Muscle of leg (tissue), 11 donors: ENCODE data around the gene METAP1D. TPM values are rescaled to one million over a fixed set of nuclear protein-coding genes. Genes with fewer than 3 reads are reported as not detected.

ENCODE experiments used
- DNase-seq: peaks from one replicate; pipeline ENCODE4 v3.0.0; 2013
- H3K27ac ChIP-seq: one replicate; pipeline ENCODE4 v1.5.1; 2013; ENCODE audit warnings: mild to moderate bottlenecking, low read length, control low read depth
- H3K27me3 ChIP-seq: one replicate; pipeline ENCODE4 v1.6.1; 2013; ENCODE audit warnings: low read length; ENCODE audit not compliant: control insufficient read depth, insufficient read depth
- H3K36me3 ChIP-seq: one replicate; pipeline ENCODE4 v1.6.1; 2013; ENCODE audit warnings: low read length; ENCODE audit not compliant: control insufficient read depth, insufficient read depth
- H3K4me1 ChIP-seq: one replicate; pipeline ENCODE4 v1.6.1; 2013; ENCODE audit warnings: low read length; ENCODE audit not compliant: control insufficient read depth, insufficient read depth
- H3K4me3 ChIP-seq: one replicate; pipeline ENCODE4 v1.5.1; 2013; ENCODE audit warnings: low read length, control low read depth
- H3K9me3 ChIP-seq: replicated peaks from 2 replicates; pipeline ENCODE4 v1.6.1; 2013; ENCODE audit warnings: low read depth, low read length; ENCODE audit not compliant: control insufficient read depth
- WGBS: methylation state at CpG from one replicate; pipeline ENCODE4 v1.1.5; 2013; ENCODE audit warnings: missing lambda C conversion rate; ENCODE audit not compliant: insufficient coverage; 5-methylcytosine and 5-hydroxymethylcytosine counted together
- polyA plus RNA-seq, 8 donors: library from polyadenylated mRNA; unstranded; fragments of 120-200 nt; gene quantifications; one replicate each; pipeline versions ENCODE4 v1.2.1 to v1.2.3, GENCODE V29; 2013; ENCODE audit warnings: inconsistent platforms in 1 of 8, low replicate concordance in 1 of 8; ENCODE audit not compliant: insufficient read length in 8 of 8, insufficient read depth in 1 of 8
- total RNA-seq: library from RNA; stranded (reverse); fragments of 120-200 nt; gene quantifications from one replicate; pipeline ENCODE4 v1.2.4, GENCODE V29; 2013

Gene METAP1D
- total and polyA plus RNA-seq, 9 donors = 7.8 to 16.0 (median 9.8) TPM

DNA sequence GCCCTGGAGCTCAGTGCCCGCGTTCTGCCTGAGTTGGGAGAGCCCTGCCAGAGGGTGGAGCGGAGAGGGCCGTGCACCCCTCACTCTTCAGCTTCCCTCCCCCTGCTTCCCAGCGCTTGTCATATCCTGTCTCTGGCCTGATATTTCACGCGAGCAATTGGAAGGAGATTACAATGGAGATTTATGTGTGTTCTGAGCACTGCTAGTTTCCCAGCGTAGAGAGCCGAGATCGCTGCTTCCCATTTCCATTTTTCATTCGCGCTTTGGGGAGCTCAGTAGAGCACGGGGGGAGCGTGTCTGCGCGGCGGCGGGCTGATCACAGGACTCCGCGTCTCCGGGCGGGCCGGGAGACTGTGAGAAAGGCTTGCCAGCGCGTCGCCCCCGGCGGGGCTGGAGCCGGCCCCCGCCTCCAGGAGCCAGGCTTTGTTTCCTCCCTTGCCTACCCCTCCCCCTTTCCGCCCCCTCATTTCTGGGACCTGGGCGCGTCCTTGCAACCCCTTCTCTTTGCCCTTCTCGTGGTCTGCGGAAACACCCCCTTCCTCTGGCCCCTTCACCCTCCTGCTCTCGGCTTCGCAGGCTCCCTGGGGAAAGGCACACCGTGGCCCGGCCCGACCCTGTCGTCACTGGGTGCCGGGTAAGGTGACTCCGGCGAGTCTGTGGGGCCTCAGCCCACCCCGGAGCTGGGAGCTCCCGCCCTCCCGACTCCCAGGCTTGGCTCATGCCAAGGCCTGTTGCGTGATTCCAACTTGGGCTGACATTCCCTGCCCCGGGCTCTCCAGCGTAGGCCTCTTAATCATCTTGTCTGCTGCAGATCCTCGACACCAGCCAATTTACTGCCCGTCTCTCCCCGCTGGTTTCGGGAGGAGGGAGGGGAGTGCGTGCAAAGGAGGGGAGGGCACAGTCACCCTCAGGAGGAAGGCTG is 97.1 kb downstream of the METAP1D start:
- Histone ChIP-seq H3K9me3 (no peaks in the 10 kb centered on the region), H3K4me1 (peaks cover 63% of the 10 kb centered on the region), H3K4me3 (peak overlapping the region; percentile 7), H3K36me3 (no peaks in the 10 kb centered on the region), H3K27me3 (peaks cover 100% of the 10 kb centered on the region), H3K27ac (no peak overlapping the region)
- DNase-seq = peak; percentile 56
- WGBS = 1% methylated on average over 35 of the region's 55 CpGs

DNA sequence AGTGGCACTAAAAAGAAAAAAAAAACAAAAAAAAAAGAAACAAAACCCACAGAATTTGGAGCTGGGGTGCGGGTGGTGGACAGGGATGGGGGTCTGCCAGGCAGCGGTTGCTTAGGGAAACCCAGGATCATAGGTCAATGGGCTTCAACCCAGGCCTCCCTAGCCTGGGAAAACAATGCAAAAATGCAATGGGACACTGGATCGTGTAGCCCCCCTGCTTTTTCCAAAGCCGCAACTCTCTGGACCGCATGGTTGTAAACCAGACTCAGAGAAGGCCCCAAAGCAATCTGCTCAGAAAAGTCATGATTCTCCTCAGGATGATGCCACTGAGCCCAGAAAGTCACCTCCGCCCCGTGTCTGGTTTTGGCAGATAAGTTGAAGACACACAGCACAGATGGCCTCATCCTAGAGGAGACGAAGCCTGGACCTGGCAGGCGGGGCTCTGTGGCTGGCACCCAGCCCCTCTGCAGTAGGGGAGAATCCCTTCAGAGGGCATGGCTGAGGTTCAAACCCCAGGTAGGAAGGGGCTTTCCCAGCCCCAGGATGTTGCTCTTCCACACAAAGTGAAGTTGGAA is 97.9 kb downstream of the METAP1D start:
- WGBS = 49% methylated on average over 9 of the region's 9 CpGs
- H3K27me3 ChIP-seq = peaks cover 100% of the 10 kb centered on the region
- H3K36me3 ChIP-seq = no peaks in the 10 kb centered on the region
- DNase-seq = peak; percentile 2
- peaks cover 69% of the 10 kb centered on the region for H3K4me1 ChIP-seq
- no peak overlapping the region for H3K27ac ChIP-seq
- no peaks in the 10 kb centered on the region for H3K9me3 ChIP-seq
- no peak overlapping the region for H3K4me3 ChIP-seq

DNA sequence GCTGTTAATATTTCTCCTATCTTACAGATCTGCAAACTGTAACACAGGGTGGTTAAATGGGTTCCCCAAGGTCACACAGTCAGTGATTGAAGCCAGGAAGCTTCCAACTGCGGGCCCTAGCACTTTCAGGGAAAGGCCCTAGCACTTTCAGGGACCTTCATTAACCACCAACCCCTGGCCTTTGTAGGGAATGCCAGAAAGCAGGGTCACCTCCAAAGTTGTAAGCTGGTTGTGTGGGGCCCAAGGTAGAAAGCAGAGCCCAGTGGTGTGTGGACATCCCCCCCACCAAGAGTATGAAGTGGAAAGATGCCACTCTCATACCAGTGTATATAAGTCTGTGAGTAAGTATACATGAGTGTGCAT is 98.5 kb downstream of the METAP1D start:
- H3K36me3 ChIP-seq = no peaks in the 10 kb centered on the region
- H3K27ac ChIP-seq = no peak overlapping the region
- peaks cover 75% of the 10 kb centered on the region for H3K4me1 ChIP-seq
- DNase-seq = no peak
- no peak overlapping the region for H3K4me3 ChIP-seq
- WGBS = no CpG with 5 or more reads among the region's 1 CpG
- H3K9me3 ChIP-seq = no peaks in the 10 kb centered on the region
- peaks cover 100% of the 10 kb centered on the region for H3K27me3 ChIP-seq

DNA sequence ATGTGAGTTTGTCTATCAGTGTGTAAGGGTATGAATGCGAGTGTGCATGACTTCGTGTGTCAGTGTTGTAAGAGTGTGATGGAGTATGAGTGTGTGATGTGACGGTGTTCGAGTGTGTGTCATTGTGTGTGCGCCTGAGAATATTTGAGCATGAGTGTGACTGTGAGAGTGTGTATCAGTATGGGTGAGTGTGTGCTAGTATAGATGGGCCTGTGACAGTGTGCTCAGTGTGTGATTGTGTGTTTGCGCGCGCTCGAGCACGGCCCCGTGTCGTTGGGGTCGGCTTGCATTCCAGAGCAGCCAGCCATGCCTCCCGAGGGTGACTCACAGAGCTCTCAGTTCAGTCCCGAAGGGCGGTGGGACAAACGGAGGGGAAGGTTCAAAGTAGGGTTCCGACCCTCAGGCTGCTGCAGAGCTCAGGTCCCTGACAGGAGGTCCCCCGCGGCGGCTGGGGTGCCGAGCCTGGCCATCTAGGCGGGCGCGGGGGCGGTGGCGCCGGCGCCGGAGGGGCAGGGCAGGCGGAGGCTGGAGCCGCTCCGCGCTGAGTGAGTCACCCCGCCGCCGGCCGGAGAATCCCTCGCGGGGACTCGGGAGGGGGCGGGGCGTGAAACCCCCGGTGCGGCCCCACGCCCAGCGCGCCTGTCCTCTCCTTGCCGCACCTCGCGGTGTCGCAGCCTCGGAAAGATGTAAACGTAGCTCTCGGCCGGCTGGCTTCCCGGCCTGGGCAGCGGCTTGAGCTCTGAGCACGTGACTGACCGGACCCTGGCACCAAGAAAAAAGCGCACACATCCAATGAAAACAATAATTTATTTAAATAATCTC is 99.1 kb downstream of the METAP1D start:
- Histone ChIP-seq H3K4me3 (no peak overlapping the region), H3K4me1 (peaks cover 77% of the 10 kb centered on the region), H3K9me3 (no peaks in the 10 kb centered on the region), H3K27me3 (peaks cover 99% of the 10 kb centered on the region), H3K27ac (no peak overlapping the region), H3K36me3 (no peaks in the 10 kb centered on the region)
- WGBS = 7% methylated on average over 53 of the region's 61 CpGs
- peak; percentile 42 for DNase-seq

DNA sequence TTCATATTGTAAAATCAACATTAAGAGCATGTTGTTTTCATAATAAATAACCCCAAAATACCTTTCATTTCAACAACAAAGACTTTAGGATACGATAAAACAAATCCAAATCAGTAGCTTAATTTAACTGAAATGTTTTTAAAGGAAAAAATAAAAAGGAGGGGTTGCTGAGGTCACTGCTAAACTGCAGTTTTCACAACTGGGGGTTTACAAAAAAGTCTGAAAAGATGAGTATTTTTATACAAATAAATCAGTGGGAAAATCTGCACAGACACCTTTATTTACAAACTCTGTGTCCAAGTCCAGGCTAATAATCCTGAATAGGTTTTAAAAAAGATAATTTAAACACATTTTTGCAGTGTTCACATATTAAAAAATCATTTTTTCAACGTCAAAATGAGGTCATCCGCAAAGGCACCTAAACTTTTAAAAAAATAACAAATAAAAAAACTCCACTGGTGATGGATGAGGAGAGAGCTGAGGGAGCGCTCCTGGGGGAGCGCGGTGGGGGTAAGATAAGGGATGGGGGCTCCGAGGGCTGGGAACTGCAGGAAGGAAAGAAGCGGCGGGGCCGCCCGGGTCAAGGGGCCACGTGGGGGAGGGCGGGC is 99.8 kb downstream of the METAP1D start:
- peaks cover 99% of the 10 kb centered on the region for H3K27me3 ChIP-seq
- no peak overlapping the region for H3K4me3 ChIP-seq
- DNase-seq = no peak
- H3K4me1 ChIP-seq = peaks cover 72% of the 10 kb centered on the region
- H3K9me3 ChIP-seq = no peaks in the 10 kb centered on the region
- 3% methylated on average over 10 of the region's 13 CpGs for WGBS
- no peak overlapping the region for H3K27ac ChIP-seq
- H3K36me3 ChIP-seq = no peaks in the 10 kb centered on the region

DNA sequence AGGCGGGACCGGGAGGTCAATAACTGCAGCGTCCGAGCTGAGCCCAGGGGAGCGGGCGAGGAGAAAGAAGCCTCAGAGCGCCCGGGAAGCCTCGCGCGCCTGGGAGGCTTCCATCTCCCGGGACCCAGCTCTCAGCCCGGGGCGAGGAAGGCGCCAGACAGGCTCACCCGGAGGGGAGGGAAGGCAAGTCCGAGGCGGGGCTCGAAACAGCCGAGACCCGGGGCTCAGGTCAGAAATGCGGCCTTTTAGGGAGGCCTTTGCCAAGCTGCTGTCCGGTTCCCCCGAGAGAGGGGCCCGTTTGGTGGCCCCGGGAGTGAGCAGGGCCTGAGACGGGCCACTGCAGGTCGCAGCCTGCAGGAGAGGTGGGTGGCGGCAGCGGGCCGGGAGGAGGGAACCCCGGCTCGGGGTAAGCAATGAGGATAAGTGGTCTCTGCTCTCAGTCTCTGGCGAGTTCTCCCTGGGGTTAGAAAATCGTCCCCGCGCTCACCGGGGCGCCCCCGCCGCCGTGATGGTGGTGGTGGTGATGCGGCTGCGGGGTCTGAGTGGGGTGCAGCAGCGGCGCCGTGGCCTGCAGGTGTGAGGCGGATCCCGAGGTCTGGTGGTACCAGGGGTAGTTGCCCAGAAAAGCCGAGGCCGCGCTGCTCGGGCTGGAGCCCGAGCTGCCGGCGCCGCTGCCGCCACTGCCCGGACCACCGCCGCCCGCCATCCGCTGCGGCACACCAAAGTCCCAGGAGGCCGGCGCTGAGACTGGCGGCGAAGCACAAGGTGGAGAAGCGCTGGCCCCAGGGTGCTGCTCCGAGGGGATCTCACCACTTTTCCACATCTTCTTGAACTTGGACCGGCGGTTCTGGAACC is 100.6 kb downstream of the METAP1D start:
- peak; percentile 2 for DNase-seq
- no peaks in the 10 kb centered on the region for H3K9me3 ChIP-seq
- peaks cover 99% of the 10 kb centered on the region for H3K27me3 ChIP-seq
- H3K4me3 ChIP-seq = no peak overlapping the region
- WGBS = under 1% methylated on average over 65 of the region's 72 CpGs
- H3K27ac ChIP-seq = no peak overlapping the region
- peaks cover 65% of the 10 kb centered on the region for H3K4me1 ChIP-seq
- no peaks in the 10 kb centered on the region for H3K36me3 ChIP-seq

DNA sequence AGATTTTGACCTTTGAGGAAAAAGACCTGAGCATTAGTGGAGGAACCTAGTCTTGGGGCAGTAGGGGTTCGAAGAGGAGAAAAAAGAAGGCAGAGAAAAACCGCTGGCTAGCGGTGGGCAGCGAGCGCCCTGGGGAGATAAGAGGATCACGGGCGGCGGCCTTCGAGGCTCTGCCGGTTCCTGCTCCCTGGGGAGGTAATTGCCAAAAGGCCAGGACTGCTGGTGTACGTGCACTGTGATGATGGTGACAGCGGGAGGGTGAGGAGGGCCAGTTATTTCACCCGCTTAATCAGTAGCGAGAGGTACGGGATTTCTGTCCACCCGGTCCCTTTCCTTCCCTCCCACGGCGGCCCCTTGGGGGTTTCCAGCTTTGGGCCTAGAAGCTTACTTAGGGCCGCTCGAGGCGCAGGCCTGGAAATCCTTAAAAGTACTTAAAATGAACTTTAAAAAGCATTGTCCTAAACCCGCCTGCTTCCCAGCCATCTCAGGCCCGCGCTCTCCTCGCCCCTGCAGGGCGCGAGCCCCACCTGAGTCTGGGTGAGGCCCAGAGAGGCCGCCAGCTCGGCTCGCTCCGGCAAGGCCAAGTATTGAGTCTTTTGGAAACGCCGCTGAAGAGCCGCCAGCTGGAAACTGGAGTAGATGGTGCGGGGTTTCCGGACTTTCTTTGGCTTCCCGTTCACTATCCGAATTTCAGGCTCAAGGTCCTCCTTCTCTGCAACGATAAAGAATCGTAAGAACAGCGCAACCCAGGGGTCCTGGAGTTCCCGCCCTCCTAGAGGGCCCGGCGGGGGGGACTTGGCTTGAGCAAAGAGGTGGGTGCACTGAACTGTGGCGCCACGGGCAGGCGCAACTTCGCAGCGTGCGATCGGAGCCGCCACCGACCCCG is 101.4 kb downstream of the METAP1D start:
- Histone ChIP-seq H3K4me1 (peaks cover 62% of the 10 kb centered on the region), H3K36me3 (no peaks in the 10 kb centered on the region), H3K27me3 (peaks cover 99% of the 10 kb centered on the region), H3K27ac (no peak overlapping the region), H3K9me3 (no peaks in the 10 kb centered on the region), H3K4me3 (peak overlapping the region; percentile 49)
- DNase-seq = peak; percentile 50
- WGBS = 4% methylated on average over 46 of the region's 54 CpGs

DNA sequence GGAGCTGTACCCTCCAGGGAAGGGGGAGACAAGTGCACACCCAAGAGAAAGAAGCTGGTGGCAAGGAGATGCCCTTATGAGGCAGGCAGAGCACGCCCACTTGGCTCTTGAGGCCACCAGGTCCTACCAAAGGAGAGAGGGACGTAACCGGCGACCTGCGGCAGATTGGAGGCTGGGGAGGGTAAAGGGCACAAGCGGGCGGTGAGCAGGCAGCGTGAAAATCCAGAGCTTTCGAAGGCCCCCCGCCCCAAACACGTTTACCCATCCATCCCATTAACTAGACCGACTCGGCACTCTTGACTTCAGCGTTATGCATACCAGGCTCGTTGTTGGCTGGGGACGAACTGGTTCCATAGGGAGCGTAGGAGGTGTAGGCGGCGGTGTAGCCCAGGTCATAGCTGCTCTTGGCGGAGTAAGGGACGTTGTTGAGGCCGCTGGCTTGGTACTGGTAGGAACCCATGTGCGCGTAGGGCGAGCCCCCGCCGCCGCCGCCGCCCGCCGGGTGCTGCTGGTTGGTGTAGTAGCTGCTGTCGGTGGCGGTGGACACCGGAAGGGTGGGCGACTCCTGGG is 102.2 kb downstream of the METAP1D start:
- peak; percentile 17 for DNase-seq
- H3K4me1 ChIP-seq = peaks cover 62% of the 10 kb centered on the region
- H3K9me3 ChIP-seq = no peaks in the 10 kb centered on the region
- H3K27ac ChIP-seq = no peak overlapping the region
- WGBS = 0% methylated on average over 26 of the region's 36 CpGs
- peaks cover 99% of the 10 kb centered on the region for H3K27me3 ChIP-seq
- H3K36me3 ChIP-seq = no peaks in the 10 kb centered on the region
- peak overlapping the region; percentile 49 for H3K4me3 ChIP-seq
